CD4-positive, alpha-beta T cell treated with Interleukin-6 for 4 hours (primary cell): Measurements from ENCODE around the gene NDUFB8.
A peak's percentile ranks its signal among the peaks of the same experiment; 100 is the strongest.

ENCODE experiments used
- DNase-seq: peaks from one replicate; pipeline ENCODE4 v3.0.0-alpha.2; 2020; ENCODE audit warnings: mixed read lengths

Gene NDUFB8

GRCh38 chr10:100505164-100505563 lies 24.5 kb downstream of the NDUFB8 start:
- DNase-seq, result no peak

DNA sequence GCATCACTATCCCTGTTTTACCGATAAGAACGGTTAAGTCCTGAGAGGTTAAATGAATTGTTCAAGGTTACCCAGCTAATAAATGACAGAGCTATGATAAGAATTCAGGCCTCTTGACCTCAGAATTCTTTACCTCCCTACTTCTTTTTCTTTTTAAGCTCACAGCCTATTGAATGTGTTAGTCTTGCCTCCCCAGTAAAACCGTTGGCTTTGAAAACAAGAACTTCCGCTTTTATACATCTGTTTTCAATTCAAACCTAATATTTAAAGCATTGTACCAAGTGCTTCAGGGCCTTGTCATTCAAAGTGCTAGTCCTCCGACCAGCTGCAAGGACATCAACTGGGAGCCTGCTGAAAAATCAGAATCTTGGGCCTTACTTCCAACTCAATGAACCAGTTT lies 25.6 kb downstream of the NDUFB8 start:
- DNase-seq, result no peak

- no peak for DNase-seq
Measured at GRCh38 chr10:100502926-100503494, 26.7 kb downstream of the NDUFB8 start.

- no peak for DNase-seq
Measured at GRCh38 chr10:100501423-100501822, 28.2 kb downstream of the NDUFB8 start.

GRCh38 chr10:100498059-100498458 lies 31.6 kb downstream of the NDUFB8 start:
- DNase-seq, result no peak

DNA sequence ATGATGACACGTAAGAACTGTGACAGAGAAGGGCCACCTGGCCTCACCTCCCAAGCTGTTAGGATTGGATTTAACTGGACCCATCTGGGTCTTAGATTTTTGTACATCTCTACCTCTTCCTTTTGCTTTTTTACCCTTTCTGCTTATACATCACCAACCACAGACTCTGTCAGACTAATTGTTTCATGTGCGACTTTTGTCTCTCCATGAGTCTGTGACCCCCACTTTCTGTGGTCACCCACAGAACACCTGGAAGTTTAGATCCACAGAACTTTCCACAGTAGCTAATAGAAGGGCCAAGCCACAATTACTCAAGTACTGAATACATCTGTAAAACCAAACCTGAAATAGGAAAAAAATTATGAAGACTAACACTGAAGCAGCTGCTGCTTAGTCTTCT lies 33.1 kb downstream of the NDUFB8 start:
- DNase-seq, result no peak

DNA sequence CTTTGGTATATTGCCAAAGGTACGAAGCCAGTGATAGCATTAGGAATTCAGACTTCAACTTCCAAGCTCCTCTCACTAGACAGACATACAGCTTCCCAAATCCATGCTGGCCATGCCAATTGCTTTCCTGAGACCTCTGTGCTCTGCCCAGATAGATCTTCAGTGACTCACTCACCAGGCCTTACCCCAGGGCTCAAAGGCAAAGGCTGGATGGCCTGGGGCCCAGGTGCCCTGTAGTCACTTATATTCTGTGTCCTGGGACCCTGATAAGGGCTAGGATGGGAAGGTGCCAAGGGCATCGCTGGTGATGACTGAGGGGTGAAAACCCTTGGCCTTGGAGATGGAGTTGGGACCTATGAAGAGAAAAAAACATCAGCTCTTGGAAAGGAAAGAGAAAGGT lies 39.1 kb downstream of the NDUFB8 start:
- no peak for DNase-seq

- no peak for DNase-seq
Measured at GRCh38 chr10:100489396-100489795, 40.3 kb downstream of the NDUFB8 start.

- DNase-seq, result no peak
Measured at GRCh38 chr10:100487529-100487928, 42.1 kb downstream of the NDUFB8 start.

DNA sequence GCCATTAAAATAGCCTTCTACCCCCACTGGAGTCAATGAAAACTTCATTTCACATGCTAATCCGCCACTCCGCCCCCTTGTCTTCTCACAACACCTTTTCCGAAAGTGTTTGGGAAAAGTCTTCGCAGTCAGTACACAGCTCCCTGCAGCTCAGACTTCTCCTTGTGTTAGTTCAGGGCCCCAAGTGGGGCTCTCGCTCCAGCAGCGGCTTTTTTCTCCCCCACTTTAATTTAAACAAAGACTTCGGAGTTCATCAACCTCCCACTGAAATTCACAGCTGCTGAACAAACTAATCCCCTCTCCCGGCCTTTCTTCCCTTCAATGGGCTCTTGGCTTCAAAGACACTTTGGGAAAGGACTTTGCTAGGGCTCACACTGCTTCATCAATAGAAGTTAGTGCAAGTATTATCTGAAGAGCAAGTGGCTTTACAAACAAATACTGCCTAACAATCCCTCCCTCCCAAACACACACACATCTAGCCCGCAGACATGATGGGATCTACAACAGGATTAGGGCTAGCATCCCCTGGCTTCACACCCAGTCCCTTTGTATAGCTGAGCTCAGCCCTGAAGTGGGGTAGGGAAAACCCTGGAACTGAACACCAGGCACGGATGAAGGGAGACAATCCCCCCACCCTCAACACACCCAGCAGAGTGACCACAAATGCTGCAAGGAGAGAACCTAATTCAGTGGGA lies 43.7 kb downstream of the NDUFB8 start:
- no peak for DNase-seq

GRCh38 chr10:100485366-100485765 lies 44.3 kb downstream of the NDUFB8 start:
- DNase-seq, result no peak

DNA sequence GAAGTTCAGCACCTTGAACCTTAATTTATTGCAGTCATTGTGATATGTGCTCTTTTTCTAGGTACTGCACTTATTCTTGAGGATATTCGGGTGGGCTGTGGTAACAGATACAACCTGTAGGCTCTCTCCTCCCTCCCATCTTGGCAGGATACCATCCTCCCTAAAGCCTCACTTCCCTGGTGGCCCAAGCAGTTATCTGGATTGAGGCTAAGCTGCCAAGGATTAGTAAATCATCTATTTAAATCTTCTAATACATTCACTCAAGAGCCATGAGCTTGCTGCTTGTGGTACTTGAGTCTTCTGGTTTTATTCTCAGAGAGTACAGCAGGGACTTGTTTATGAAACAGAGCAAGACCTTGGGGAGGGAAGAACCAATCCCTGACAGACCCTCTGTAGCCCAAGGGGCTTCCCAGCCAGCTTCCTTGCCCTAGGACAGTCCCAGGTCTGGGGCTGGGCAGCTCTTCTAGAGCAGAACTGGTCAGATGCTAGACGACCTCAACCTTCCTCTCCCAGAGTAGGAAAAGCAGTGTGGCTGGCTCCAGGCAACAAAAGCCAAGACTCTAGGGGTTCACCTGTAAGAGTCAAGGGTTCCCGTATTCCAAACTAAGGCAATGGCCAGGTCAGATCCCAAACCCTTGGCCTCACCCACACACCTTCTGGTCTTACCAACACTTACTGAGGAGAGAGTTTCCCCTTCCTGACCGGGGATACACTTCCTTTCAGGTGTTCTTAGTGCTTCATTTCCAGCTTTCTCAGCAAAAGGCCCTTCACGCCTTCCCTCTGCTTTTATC lies 45.6 kb downstream of the NDUFB8 start:
- no peak for DNase-seq

GRCh38 chr10:100482834-100483185 lies 46.9 kb downstream of the NDUFB8 start:
- no peak for DNase-seq

GRCh38 chr10:100482181-100482833 lies 47.4 kb downstream of the NDUFB8 start:
- DNase-seq, result peak; percentile 79

GRCh38 chr10:100481462-100482081 lies 48.1 kb downstream of the NDUFB8 start:
- peak; percentile 88 for DNase-seq

DNA sequence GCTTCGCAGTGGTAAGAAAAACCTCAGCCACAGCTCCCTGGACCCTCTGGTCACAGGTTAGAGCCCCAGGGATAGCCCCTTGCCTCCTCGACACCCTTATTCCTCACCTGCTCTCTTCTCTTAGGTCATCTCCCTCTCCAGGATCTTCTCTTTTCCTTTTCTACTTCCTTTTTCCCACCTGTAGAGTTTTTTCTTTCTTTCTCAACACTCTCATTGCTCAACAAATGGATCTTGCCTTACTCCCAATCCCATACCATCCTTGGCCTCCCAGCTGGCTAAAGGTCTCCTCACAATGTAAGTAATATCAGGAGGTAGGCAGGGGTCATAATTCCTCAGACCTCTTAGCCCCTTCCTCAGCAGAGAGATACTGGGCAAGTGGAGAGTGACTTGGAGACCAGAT lies 49.7 kb downstream of the NDUFB8 start:
- no peak for DNase-seq

DNA sequence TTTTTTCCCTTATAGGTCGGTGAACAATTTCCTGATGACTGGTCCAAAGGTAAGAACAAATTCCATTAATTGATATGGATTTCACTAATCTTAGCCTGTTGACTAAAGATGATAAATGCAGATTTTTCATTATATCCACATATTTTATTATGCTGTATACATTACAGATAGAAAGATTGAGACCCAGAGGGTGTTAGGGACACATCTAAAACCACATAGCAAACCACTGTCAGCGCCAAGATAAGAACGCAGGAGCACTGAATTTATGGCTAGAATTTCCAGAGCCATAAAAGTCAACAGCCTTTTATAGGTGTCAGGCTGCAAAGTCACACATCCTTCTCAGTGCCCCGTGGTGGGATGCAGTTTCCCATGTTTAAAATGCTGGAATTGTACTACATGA lies 50.6 kb downstream of the NDUFB8 start:
- no peak for DNase-seq

GRCh38 chr10:100477970-100478369 lies 51.7 kb downstream of the NDUFB8 start:
- DNase-seq, result no peak
